NCI-H1105 (cell line): ENCODE results near the gene CACNA1B.
"Not testable (repeated sequence)": the region's sequence is repeated elsewhere in the genome, so short reads cannot be mapped to it uniquely, and the experiment has no call there.

Experiments
- DNase-seq: peaks from one replicate; lab custom pipeline; 2025; lab: John Stamatoyannopoulos, UW

The CACNA1B gene

DNA sequence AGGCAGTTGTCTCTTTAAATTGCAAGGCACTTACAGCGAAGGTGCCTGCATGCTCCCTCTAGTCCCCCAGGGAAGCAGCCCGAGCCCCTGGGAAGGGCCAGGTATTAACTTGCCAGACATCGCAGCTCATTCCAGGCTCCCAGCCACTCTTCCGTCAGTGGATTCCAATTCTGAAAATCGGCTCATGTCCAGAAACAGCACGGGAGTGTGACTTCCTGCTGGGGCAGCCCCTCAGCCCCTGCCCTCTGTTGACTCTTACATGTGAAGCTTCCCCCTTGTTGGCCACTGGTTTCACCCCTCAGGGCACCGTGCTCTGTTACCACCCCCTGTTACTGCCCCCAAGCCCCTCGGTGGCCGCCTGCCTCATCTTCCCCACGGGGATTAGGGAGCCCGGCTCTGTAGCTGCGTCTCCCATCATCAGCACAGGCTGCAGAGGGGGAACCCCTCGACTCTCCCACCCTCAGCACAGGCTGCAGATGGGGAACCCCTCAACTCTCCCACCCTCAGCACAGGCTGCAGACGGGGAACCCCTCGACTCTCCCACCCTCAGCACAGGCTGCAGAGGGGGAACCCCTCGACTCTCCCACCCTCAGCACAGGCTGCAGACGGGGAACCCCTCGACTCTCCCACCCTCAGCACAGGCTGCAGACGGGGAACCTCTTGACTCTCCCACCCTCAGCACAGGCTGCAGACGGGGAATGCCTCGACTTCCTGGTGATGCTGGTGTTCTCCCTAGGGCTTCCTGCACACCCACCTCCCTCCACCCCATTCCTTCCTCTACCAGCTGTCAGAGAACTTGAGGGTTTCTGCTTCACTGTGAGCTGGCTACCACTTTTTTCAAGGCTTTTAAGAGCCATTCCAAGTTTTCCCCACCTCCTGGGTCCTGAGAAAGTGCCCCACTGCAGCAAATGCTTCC, 11.1 kb upstream of the CACNA1B start:
- DNase-seq = no peak

DNA sequence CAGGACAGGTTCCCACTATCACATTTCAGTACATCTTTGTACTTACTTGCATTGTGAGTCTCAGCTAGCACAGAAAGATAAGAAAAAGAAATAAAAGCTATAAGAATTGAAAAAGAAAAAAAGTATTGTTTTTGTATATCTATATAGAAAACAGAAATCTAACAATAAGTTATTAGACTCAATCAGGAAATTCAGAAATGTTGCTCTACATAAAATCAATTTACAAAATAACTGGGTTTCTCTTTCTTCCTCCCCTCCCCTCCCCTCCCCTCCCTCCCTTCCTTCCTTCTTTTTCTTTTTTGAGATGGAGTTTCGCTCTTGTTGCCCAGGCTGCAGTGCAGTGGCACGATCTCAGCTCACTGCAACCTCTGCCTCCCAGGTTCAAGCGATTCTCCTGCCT, 7.2 kb upstream of the CACNA1B start:
- no peak for DNase-seq

DNA sequence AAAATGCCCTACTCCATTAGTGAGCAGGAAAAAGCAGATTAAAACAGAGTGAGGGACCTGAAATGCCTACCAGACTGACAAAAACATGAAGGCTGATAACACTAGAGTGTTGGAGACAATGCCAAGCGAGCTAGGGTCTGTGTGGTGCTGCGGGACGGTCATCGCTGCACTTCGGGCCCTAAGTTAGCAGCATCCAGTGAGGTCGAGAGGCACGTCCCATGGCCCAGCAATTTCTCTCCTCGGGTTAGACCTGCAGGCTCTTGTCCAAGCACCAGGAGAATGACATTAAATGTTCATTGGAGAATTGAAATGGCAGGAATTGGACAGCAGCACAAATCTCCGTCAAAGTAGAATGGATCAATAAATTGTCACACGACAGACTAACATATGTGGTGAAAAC, 5.3 kb upstream of the CACNA1B start:
- DNase-seq = no peak

DNA sequence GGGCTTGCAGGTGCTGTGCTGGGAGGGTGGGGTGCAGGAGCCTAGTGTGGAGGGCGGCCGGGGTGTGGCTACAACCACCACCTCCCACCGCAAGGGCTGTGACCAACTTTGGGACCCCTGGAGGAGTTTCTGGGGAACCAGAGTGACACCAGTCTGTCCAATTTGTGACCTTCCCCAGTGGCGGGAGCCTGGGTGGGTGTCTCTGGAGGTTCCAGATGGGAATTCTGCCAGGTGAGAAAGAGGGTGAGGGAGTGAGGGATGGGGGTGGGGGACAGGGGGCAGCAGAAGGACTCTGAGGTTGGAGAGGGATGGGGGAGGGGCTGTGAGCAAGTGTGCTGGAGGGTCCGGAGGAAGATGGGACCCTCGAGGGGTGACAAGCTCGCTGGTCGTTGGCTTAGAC, 4.2 kb upstream of the CACNA1B start:
- no peak for DNase-seq

DNA sequence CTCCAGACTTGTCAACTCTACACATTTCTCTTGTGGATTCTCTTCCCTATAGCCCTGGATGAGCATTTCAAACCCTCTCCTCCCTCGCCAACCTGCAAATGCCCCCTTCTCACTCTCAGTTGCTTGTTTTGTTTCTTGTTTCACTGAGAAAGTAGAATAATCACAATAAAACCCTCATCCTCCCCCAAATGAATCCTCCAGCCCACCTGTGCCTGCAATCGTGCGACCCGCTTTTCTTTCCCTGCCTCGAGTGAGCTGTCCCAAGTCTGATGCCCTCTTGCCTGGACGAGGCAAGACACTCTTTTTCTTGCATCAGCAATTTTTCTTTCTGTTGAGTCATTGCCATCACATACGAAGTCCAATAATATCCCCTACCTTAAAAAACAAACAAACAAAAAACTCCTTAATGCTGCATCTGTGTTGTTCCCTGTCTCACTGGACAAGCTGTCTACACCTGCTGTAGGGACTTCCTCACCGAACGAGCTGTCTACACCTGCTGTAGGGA, 3.7 kb upstream of the CACNA1B start:
- DNase-seq = no peak

DNA sequence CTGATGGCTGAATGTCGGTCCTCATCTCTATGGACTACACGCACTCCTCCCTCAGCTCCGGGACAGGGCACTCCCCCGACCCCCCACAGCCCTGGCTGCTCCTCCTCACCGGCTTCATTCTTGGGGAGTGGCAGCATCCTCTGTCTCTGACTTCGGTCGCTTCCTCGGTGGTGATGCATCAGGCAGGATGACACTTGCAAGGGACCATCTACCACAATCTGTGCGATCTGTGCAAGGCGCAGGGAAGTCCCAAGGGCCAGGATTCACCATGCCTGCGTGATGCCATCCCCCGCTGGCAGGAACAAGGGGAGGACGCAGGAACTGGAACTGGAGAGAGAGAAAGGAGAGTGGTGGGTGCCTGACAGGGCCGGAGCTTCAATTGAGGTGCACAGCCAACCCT, 2.2 kb upstream of the CACNA1B start:
- no peak for DNase-seq

DNA sequence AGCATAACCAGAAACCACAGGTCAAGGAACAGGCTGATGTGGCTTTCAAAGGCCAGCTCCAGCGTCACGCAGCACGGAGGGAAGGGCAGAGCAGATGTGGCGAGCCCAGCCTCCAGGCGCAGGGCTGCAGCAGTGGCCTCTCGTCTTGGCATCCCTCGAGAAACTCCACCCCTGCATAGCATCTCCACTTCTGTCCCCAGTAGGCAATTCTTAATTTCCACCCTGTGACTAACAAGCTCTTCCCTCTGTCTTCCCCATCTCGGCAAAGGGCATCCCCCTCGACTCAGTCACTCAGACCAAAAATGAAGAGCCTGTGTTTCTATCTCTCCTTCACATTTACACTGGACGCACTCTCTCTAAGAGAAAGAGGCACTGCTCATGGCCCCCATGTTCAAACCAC, 1.7 kb upstream of the CACNA1B start:
- no peak for DNase-seq

DNA sequence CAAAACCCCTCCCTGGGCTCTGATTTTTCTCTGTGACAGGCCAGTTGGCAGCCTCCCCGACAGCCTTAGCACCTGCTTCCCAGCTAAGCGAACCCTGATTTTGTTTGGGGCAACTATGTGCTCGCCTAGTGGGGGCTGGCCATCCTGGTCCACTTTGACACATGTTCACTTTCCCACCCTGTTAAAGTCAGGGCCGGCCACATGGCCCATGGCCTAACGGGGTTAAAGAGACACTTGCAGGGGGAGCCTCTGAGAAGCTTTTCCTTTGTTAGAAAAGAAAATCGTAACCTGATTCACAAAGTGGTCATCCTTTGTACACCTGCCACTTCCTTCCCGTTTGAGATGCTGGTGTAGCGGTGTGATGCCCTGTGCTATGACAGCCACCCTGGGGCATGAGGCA, 1.3 kb upstream of the CACNA1B start:
- no peak for DNase-seq

DNA sequence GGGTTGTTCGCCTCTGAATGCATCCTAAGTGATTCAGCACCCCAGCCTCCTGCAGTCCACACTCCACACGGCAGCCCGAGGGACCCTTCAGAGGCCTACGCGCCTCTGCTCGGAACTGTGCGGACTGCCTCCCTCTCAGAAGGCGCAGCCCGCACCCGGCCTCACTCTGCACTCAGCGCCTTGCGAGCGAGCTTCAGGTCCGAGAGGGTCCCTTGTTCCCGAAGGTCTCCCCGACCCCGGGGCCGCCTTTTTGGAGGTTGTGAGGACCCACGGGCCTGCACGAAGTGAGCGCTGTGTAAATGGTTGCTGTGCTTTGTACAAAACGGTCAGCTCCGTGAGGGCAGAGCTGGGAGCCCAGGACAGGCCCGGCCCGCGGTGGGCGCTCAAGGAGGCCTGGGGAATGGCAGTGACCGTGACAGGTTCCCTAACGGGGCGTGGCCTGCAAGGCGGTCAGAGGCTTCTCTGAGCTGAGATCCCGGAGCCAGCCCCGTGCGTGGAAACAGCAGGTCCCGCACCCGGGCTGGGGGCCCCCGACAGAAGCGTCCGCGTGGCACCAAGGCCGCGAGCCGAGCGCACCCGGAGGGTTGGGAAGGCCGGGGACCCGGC, 698 bp upstream of the CACNA1B start:
- DNase-seq = no peak

DNA sequence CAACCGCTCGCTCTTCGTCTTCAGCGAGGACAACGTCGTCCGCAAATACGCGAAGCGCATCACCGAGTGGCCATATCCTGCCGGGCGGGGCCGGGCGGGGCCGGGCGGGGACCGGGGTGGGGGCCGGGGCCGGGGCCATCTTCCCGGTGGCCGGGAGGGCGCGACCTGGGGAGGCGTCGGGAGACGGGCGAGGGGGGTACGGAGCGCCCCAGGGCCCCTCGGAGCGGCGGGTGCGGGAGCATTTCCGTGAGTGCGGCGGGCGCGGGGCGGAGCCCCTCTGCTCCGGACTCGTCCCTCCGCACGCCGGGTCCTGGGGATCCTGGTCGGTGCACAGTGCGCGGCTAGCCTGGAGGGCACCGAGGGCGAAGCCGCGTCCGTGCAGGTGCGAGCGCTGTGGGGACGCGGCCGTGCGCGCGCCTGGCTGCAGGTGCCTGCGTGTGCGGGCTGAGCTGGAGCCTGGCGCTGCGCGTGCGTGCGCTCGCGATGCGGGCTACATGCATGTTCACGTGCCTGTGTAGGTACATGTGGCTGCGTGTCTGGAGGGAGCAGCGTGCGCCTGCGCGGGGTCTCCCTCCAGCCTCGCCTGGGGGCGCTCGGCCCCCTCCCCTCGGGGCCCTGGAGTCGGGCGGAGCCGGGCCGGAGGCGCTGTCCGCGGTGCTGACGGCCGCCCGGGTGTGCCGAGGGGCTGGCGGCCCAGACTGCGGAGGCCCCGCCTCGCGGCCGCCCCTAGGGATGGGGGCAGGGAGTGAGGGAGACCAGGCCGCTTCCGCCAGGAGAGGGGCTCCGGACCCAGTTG, 762 bp downstream of the CACNA1B start:
- no peak for DNase-seq

DNA sequence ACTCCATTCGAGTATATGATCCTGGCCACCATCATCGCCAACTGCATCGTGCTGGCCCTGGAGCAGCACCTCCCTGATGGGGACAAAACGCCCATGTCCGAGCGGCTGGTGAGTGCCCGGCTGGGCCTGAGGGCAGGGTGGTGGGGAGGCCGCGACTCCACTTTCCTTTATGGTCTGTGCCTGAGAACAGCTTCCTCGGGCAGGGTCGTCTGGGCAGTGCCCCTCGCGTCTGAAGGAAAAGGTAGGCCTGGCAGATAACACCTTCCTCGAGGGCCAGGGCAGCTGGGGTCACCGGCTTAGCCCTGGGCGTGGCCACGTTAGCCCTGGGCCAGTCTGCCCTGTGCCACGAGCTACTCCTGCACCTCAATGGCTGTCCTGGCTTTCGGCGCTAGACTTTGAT, 1.5 kb downstream of the CACNA1B start:
- no peak for DNase-seq

DNA sequence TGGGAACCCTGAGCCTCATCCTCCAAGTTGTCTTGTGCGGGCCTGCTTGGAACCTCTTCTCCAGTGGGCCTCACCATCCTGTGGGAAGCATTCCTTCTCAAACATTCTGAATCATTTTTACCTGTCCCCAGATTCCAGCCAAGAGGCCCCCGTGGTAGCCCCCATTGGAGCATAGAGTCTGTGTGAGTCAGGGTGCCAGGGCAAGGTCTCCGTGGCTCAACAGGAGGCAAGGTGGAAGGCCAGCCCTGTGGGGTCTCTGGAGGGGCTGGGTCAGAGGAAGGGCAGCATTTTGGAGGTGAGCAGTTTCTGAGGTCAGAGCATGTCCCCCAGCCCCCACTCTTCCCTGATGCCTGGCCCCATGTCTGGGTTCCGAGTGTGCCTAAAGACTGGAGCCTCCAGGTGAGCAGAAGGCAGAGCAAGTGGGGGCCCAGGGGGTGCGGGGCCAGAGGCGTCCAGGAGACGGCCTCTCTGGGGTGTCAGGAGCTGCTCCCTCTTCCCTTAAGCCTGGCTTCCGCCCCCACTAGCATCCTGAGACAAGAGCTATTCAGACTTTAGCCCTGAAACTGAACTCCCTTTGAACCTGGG, 2.1 kb downstream of the CACNA1B start:
- no peak for DNase-seq

DNA sequence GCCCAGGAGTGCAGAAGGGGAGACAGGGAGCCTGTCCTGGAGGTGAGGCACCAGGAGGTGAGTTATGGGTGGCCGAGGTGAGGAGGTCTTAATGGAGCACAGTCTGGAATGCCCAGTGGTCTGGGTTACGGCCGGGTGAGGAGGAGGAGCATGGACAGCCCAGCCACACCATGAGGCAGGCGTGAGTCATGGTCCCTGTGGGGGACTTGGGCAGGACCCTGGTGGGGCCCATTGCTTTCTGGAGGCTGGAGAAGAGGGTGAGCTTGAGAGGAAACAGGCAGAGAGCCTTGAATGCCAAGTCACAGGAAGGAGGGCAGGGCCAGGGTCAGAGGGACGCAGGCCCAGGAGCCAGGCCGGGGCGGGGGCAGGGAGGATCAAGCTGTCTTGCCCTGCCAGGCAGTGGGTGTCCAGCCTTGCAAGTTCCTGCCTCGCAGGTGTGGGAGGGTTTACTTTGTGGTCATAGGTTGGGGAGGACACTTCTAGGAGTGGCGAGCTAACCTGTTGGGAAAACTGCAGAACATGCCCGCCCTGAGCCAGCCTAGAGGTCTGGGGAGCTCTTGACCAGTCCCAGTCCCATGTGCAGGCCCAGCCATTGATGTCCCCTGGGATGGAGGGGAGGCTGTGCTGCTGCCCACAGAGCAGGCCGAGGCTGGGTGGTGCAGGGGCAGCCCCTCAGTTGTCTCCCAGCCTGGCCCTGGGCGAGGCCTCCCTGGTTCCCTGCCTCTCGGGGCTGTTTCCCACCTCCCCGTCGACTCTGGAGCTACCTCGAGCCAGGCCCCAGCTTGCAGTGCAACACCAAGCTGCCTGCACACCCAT, 2.8 kb downstream of the CACNA1B start:
- no peak for DNase-seq

DNA sequence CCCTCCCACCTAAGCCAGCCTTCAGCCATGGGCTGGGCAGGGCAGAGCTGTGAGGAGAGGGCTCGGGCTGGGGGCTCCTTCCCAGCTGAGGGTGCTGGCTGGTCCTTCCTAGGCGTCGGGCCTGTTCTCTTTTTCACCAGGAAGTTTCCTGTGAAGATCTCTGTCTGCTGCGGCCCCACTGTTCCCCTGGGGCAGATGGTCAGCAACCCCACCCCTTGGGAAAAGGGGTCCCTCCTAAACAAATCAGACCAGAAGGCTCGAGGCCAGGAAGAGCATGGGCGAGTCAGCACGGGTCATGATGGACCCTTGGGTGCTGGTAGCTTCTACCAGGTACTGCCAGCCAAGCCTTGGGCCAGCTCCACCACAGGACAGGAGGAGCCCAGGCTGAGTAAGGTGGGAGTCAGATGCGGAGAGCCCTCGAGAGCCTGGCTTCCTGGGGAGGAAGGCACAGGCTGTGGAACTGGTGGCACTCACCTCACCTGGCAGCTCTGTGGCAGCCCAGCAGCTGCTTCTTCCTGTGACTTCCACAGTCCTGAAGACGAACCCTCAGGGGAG, 3.5 kb downstream of the CACNA1B start:
- no peak for DNase-seq

DNA sequence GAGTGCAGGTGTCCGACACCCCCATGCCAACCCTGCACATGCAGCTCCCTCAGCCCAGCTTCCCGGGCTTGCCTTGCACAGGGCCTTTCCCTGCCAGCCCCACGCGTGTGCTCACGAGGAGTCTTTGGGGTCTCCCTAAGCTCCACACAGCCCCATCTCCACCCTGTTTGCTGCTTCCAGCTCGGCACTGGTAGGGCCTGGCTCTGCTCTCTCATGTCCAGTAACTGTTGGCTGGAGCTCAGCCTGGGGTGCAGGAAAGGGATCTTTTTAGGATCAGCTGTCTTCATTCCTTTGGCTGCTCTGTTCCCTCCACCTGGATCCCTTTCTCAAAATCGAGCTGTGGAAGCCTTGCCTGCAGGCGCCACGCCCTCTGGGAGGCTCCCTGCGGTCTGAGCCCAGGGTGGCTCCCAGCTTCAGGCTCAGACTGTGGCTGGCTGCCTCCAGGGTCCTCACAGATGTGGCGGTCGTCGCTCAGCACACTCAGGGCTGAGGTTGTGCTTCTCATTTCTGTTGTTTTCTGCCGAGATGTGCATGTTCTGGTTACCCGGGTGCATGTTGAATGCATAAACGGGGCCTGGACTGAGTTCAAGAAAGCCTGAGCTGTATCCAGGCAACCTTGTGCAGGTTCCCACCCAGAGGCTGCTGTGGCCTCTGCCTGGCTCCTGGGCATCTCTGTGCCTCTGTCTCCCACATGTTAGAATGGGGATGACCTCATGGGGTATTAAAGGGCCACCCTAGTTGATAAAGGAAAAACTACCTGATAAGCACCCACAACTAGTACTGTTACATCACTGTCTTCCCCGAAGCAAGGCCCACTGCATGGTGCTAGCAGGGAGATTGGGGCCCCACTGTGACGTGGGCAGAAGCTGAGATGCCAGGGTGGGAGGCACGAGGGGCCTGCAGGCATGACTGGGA, 4.3 kb downstream of the CACNA1B start:
- DNase-seq = no peak

DNA sequence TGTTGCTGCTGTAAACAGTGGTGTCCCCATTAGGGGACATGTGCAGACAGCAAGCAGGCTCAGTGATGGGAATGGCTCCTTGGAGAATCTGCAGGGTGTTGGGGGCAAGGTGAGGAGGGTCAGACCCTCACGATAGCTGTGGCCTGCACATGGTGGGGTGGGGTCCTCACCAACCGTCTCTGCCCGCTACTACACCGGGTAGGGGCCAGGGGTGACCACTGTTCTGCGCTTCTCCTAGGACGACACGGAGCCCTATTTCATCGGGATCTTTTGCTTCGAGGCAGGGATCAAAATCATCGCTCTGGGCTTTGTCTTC, 4.9 kb downstream of the CACNA1B start:
- no peak for DNase-seq

DNA sequence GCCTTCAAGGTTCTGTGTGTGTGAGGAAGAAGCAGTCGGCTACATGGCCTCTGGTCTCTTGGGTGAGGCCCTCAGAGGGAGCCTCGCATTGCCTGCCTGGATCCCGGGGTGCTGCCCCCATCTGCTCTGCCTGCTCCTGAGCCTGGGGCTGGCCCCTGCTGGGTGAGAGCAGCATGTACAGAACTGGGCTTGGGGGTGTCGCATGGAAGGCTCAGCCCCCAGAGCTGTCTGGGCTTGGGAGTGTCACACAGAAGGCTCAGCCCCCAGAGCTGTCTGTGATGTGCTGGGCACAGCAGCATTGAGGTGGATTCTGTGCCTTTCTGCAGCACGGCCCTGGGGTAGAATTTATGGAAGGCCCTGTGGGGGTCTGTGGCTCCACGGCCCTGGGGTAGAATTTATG, 6.4 kb downstream of the CACNA1B start:
- not testable (repeated sequence) for DNase-seq

DNA sequence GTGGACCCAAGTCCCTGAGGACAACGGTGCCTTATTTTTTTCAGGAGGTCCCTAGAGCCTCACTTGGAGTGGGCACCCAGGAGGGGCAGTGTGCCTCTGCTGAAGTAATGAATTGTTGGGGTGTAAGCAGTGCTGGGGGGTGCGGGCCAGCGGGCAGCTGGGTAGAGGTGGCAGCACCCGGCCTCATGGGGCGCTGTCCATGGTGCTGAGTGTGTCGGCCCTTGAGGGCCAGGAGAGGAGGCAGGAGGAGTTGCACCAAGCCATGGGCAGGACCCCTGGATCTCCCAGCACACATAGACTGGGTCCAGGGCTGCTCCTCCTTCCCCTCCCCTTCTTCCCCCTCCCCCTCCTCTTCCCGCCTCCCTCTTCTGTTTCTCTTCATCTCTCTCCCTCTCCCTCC, 7.0 kb downstream of the CACNA1B start:
- not testable (repeated sequence) for DNase-seq

DNA sequence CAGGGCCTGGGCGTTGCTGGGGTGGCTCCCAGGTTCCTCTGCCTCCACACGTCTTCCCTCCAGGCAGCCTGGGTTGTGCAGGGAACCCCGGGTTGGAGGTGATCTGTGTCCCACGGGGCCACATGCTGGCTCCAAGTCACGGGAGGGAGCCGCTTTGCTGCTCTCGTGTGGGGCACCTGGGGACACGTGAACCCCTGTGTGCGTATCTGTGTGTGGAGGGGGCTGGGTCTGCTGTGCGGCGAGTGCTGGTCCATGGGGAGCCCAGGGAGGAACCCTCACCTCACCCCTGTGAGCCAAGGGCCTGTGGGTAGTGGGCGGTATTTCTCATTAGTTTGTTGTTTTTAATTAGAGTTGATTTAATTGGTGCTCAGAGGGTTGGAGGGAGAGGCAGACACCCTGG, 7.5 kb downstream of the CACNA1B start:
- DNase-seq = not testable (repeated sequence)

DNA sequence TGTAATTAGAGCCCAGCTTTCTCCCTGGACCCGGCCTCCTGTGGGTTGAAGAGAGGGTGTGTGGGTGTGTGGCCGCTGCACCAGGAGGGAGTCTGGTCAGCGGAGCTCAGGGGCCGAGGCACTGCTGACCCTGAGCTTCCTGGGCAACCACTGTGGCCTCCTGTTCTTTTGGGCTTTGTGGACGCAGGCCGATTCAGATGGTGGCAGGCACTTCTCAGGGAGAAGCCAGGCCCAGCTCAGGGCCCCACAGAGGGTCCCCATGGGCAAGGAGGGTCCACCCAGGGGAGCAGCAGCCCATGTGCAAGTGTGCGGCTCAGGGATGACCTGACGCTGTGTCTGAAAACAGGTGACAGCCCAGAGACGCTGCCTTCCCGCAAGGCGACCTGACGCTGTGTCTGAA, 11.0 kb downstream of the CACNA1B start:
- not testable (repeated sequence) for DNase-seq
